GM13977 (cell line): Measurements from ENCODE around the gene GALNT14.

ENCODE experiments used
- DNase-seq: peaks from one replicate; pipeline ENCODE4 v3.0.0; 2012; ENCODE audit warnings: low spot score
- in situ Hi-C: fragments of 300-500 bp; cut with MboI; formaldehyde crosslinking; loops from one replicate; pipeline ENCODE4 v1.12.0; 2022; ENCODE audit warnings: low sequenced_read_pairs, low pct_unique_long_range_greater_than_20kb, mixed read lengths, inconsistent platforms; ENCODE audit not compliant: unreplicated experiment
- TF ChIP-seq, protein P1 (sequence below): IDR thresholded peaks from 2 replicates; pipeline ENCODE4 v1.5.1; 2012; ENCODE audit warnings: mild to moderate bottlenecking, control low read depth; ENCODE audit not compliant: insufficient read depth; ENCODE audit errors: extremely low read depth, missing control alignments

GALNT14 gene

DNA sequence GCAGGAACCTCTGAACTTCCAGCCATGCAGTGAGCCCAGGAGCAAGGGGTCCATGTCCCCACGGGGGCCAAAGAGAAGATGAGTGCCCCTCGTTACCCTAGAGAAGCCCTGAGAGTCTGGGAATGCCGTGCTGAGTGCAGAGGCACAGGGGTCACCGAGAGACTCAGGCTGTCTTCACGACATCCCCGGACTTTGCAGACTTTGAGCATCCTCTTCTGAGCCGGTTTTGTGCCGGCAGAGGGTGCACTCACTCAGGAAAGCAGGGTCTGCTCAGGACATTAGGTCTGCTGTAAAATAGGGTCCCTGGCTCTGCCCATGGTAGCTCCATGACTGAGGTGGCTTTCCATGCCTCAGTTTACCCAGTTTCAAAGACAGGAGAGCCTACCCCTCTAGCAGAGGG lies 71.0 kb downstream of the GALNT14 start:
- in situ Hi-C loops, result no loop called here
- TF ChIP-seq, protein P1, sequence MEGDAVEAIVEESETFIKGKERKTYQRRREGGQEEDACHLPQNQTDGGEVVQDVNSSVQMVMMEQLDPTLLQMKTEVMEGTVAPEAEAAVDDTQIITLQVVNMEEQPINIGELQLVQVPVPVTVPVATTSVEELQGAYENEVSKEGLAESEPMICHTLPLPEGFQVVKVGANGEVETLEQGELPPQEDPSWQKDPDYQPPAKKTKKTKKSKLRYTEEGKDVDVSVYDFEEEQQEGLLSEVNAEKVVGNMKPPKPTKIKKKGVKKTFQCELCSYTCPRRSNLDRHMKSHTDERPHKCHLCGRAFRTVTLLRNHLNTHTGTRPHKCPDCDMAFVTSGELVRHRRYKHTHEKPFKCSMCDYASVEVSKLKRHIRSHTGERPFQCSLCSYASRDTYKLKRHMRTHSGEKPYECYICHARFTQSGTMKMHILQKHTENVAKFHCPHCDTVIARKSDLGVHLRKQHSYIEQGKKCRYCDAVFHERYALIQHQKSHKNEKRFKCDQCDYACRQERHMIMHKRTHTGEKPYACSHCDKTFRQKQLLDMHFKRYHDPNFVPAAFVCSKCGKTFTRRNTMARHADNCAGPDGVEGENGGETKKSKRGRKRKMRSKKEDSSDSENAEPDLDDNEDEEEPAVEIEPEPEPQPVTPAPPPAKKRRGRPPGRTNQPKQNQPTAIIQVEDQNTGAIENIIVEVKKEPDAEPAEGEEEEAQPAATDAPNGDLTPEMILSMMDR, result no peak
- no peak for DNase-seq

DNA sequence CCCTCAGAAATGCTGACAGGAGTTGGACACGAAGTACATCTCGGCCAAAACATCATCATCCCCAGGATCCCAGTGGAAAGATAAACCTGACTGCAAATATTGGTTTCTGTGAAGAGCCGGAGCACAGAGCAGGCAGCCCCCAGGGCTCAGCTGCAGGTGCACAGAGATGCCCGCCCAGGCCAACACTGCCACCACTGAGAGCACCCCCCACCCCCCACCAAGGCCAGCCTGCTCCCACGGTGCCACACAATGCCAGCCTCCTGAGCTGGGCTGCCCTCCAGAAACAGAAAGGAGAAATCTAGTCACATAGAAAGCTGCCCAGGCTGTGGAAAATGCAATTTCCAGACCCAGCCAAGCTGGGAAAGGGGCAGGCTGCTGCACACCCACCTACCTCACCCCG lies 71.7 kb downstream of the GALNT14 start:
- in situ Hi-C loops, result no loop called here
- TF ChIP-seq, protein P1, result no peak
- no peak for DNase-seq

DNA sequence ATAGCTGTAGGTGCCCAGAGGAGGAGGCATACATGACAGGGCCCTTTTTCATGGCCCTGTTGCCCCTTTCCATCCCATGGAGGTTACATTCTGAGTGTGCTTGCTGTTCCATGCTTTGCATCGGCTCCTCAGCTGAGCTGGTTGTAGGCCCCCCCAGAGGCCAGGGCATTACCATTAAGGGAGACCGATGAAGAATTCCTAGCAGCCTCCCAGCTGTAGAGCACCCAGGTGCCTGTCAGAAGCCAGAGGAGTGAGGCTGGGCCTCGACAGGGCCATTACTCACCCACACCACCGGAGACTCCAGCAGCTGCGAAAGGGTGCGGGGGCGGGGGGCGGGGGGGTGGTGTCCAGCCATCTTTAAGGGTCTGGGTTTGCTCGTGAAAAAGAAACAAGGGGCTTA lies 72.2 kb downstream of the GALNT14 start:
- in situ Hi-C loops, result no loop called here
- TF ChIP-seq, protein P1, result no peak
- no peak for DNase-seq

DNA sequence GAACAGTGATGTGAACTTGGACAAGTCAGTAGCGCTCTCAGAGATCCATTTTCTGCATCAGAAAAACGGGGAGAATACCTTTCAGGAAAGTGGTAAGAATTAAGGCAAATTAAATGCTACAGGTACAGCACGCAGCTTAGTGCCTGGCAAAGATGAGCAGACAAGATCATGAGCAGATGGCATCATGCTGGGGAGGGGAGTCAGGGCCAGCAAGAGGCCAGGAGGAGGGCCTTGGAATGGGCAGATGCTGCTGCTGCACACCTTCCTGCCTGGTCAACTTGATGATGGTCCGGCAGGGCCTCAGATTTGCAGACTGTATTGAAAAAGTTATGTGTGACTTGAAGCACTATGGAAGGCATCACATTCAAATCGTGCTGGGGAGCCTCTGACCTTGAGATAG lies 72.9 kb downstream of the GALNT14 start:
- in situ Hi-C loops, result no loop called here
- TF ChIP-seq, protein P1, result no peak
- no peak for DNase-seq

DNA sequence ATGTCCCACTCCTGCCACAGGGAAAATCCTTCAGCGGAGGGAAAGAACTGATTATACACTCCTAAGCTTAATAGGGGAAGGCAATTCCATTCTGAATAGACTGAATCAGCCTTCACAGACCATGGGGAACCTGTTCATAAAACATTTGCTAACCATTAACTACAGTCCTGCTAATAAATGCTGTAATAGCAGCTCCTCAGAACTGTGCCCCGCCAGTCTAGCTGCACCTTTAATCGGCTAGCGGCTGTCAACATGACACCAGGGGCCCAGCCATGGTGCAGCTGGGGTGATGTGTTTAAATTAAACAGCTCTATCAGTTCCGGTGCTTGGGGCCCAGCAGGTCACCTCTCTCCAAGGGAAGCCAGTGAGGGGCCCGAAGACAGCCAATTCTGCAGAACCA lies 77.8 kb downstream of the GALNT14 start:
- TF ChIP-seq, protein P1, result no peak
- in situ Hi-C loops, result no loop called here
- no peak for DNase-seq

DNA sequence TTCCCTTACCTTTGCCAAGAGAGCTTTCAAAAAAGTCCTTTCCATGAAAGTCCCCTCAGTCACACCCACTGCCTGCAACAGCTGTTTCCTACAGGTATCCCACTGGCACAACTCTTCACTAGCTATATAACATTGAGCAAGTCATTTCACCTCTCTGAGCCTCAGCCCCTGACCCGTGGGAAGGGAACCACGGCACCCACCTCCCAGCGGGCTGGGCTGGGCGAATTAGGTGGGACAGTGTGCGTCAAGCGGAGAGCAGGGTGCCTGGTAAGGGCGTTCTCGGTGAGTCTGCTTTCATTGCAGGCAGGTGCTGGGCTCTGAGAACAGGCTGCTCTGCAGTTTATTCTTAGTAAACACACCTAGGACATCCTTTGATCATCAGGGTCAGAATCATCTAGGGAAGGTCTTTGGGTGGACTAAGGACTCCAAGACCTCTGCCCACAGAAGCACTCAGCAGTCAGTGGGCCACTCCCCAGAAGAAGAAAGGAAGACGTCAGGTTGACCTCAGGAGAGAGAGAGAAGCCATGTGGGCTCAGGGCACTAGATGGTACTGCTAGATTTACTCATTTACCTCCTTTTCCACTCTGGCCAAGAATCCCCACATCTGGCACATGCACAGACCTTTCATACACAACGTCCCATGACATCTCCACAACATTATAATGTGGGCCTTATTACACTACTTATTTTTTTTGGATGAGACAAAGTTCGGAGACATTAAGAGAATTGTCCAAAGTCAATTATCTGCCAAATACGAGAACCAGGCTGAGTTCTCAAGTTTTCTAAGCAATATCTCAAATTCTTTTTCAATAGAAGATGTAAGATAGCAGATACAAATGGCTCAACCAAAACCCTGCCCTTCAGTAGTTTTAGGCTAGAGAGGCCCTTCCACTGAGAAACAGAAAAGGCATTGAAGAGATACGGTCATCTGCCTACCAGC lies 79.9 kb downstream of the GALNT14 start:
- TF ChIP-seq, protein P1, result no peak
- DNase-seq, result no peak
- in situ Hi-C loops, result no loop called here
